Stromal cell of bone marrow (primary cell): ENCODE results near the gene MRPS18C.
"Not testable (repeated sequence)": the region's sequence is repeated elsewhere in the genome, so short reads cannot be mapped to it uniquely, and the experiment has no call there.

Experiments used
- DNase-seq: peaks from one replicate; pipeline ENCODE4 v3.0.0-alpha.2; 2012; ENCODE audit warnings: low read depth

The MRPS18C gene

DNA sequence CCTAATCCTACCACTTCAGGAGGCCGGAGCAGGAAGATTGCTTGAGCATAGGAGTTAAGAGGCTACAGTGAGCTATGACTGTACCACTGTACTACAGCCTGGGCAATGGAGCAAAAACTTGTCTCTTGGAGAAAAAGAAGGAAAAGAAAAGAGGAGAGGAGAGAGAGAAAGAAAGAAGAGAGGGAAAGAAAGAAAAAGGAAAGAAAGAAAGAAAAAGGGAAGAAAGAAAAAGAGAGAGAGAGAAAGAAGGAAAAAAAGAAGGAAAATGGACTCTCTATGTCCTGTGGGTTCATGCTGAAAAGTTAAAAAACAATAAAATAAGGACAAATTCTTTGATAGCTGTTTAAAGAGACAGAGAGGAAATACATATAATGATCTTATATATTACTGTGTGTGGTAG lies 42.3 kb downstream of the MRPS18C start:
- no peak for DNase-seq

DNA sequence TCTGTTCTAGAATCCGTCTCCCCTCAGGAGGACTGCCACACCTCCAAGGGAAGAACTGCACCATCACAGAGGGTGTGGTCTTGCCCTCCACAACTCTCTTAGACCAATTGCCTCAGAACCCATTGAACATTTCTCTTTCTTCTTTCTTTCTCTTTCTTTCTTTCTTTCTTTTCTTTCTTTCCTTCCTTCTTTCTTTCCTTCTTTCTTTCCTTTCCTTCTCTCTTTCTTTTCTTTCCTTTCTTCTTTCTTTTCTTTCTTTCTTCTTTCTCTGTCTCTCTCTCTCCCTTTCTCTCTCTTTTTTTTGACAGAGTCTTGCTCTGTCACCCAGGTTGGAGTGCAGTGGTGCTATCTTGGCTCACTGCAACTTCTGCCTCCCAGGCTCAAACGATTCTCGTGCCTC lies 45.8 kb downstream of the MRPS18C start:
- DNase-seq, result not testable (repeated sequence)

DNA sequence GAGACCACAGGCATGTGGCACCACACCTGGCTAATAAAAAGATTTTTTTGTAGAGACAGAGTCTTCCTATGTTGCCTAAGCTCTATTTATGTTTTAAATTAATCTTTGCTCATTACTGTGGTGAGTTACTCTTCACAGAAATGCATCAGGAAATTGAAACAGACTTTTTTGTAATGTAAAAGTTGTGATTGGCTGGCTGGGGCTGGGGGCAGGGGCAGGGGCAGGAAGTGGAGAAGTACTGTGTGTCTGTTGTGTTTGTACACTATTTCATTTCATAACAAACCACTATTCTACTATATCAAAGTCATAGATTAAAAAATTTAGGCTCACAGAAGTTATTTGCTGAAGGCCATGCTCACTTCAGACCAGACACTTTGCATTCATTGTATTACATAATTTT lies 48.1 kb downstream of the MRPS18C start:
- no peak for DNase-seq

DNA sequence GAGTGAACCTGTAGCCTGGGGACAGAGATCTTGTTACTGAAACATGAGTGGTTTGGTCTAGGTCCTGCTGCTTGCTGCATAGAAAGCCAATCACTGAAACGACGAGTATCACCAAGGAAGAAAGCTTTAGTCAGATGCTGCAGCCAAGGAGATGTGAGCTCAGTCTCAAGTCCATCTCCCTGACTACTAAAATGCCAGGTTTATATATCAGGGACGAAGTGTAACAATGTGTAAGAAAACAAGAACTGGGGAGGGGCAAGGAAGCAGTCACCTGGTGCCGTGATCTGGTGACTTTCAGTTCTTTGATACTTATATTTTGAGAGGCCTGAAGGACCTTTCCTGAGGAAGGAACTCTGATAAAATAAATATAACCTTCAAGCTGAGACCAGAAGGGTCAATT lies 48.6 kb downstream of the MRPS18C start:
- DNase-seq, result no peak

DNA sequence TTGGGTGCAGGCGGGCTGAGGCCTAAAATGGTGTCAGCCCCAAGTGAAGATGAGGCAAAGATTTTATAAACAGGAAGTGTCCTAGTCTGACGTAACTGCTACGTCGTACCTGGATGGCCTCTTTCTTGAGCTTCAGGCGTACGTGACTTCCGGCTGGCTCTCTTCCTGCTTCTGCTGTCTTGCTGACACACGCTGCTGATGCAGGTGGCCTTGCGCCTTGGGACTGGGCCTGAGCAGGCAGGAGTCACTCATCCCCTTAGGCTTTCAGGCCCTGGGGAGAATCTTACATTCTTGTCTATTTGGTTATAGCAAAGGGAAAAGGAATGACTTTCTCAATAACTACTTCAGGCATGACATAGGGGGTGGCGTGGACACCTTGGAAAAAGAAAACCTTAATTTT lies 49.1 kb downstream of the MRPS18C start:
- no peak for DNase-seq

DNA sequence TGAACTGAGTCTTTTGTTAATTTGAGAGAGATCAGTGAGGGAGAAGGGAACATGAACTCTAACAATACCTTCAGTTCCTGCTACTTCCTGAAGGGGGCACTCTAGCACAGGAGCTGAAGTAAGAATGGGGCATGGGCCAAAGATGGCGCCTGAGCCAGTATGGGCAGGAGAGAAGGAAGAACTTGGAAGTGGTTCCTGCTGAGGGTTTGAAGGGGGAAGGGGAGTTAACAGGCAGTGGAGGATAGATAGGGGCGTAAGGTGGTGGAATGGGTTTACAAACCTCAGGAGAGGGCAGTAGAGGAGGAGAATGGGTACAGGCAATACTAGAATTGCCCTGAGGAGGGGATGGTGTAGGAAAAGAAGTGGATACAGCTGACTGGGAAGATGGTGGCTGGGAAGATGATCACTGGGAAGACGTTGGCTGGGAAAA lies 53.3 kb downstream of the MRPS18C start:
- peak; percentile 17 for DNase-seq

GRCh38 chr4:83510442-83510841 lies 54.6 kb downstream of the MRPS18C start:
- no peak for DNase-seq
